ENCODE measurements around the gene NARF.

DNA sequence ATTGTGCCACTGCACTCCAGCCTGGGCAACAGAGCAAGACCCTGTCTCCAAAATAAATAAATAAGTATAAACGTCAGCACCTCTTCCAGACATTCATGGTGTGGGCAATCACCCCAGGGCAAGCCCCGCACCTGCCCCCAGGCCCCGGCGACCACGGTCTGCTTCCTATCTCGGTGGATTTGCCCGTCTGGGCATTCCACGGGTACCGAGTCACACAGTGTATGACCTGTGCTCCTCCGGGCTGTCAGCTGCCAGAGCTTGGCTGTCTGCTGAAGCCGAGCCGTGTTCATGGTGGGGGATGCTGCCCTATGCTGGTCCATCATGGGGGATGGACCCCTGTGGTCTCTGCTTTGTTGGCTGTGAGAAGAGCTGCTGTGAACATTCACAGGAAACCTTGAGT is 23.4 kb upstream of the NARF start:
- TF ChIP-seq, protein P1, sequence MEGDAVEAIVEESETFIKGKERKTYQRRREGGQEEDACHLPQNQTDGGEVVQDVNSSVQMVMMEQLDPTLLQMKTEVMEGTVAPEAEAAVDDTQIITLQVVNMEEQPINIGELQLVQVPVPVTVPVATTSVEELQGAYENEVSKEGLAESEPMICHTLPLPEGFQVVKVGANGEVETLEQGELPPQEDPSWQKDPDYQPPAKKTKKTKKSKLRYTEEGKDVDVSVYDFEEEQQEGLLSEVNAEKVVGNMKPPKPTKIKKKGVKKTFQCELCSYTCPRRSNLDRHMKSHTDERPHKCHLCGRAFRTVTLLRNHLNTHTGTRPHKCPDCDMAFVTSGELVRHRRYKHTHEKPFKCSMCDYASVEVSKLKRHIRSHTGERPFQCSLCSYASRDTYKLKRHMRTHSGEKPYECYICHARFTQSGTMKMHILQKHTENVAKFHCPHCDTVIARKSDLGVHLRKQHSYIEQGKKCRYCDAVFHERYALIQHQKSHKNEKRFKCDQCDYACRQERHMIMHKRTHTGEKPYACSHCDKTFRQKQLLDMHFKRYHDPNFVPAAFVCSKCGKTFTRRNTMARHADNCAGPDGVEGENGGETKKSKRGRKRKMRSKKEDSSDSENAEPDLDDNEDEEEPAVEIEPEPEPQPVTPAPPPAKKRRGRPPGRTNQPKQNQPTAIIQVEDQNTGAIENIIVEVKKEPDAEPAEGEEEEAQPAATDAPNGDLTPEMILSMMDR (IDR thresholded peaks at IDR 0.05) = no peak
- TF ChIP-seq EP300 (IDR thresholded peaks at IDR 0.05) (no peak), POLR2A (IDR thresholded peaks at IDR 0.05) (no peak)
